Ramos (cell line): Measurements from ENCODE around the gene MAMSTR.
"Not testable (repeated sequence)": the region's sequence is repeated elsewhere in the genome, so short reads cannot be mapped to it uniquely, and the experiment has no call there.

ENCODE experiments used
- in situ Hi-C: fragments of 300-500 bp; cut with MboI; formaldehyde crosslinking; loops from one replicate; pipeline ENCODE4 v1.14.3; 2022; ENCODE audit warnings: low sequenced_read_pairs; ENCODE audit not compliant: unreplicated experiment

MAMSTR gene

GRCh38 chr19:48695743-48696352 is 23.7 kb downstream of the MAMSTR start, which contains the start of gene FUT2:
TSS of gene FUT2 (plus strand) at chr19:48695971. CDS start at chr19:48702957, 6,986 bp downstream.
- in situ Hi-C loops = no loop called here

GRCh38 chr19:48693629-48694028 is 25.9 kb downstream of the MAMSTR start:
- in situ Hi-C loops = not testable (repeated sequence)

DNA sequence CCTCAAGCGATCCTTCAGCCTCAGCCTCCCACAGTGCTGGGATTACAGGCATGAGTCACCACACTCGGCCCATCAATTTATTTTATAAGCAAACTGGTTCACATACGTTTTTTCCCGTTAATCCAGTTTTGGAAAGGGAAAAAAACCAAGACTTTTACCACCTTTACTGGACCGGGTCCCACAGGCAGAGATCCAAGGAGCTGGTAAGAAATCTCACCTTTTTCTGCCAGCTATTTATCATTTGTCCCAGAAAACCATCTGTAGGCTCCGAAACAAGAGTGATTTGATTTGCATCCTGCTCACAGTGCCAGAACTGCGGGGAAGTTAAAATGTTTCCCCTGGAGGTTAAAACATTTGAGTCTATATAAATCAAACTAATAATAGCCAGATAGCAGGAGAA is 30.1 kb downstream of the MAMSTR start:
- in situ Hi-C loops = no loop called here

DNA sequence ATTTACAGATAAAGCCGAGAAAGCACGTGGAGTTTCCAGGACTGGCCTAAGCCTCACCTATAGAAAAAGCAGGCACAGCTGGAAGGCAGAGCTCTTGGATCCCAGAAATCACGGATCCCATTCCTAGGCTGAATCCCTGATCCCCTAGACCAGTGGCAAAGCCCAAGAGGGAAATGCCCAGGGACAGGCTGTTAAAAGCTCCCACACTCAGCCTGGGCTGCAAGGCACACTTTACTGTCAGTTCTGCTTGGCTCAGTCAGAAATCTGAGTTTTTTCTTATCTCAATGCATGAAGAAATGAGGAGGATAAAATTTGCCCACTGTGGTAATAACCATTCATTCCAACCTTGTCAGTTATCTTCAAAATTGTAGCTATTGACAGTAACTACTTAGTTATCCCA is 31.7 kb downstream of the MAMSTR start:
- in situ Hi-C loops = no loop called here

DNA sequence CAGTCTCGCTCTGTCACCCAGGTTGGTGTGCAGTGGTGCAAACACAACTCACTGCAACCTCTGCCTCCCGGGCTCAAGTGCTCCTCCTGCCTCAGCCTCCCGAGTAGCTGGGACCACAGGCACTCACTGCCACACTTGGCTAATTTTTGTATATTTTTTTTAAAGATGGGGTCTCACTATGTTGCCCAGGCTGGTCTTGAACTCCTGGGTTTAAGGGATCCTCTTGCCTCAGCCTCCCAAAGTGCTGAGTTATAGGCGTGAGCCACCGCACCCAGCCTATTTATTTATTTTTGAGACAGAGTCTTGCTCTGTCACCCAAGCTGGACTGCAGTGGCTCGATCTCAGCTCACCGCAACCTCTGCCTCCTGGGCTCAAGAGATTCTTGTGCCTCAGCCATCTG is 32.9 kb downstream of the MAMSTR start:
- in situ Hi-C loops = not testable (repeated sequence)

DNA sequence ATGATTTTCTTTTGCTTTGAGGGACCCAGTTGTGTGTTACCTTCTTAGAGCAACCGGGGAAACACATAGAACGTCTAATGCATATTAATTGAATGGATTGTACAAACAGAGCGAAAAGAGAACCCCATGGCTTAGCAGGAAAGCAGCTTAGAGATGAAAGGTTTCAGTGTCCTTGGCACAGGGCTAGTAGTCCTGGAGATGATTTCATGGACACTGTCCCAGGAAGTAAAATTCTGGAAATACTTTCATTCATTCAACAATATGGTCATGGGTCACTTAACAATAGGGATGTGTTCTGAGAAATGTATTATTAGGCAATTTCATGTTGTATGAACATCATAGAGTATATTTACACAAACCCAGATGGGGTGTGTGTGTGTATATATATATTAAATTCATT is 33.4 kb downstream of the MAMSTR start:
- in situ Hi-C loops = no loop called here

GRCh38 chr19:48685583-48685982 is 33.9 kb downstream of the MAMSTR start:
- in situ Hi-C loops = no loop called here

GRCh38 chr19:48683349-48683748 is 36.2 kb downstream of the MAMSTR start:
- in situ Hi-C loops = no loop called here

- in situ Hi-C loops = no loop called here
Measured at GRCh38 chr19:48681127-48681470, 38.4 kb downstream of the MAMSTR start.

DNA sequence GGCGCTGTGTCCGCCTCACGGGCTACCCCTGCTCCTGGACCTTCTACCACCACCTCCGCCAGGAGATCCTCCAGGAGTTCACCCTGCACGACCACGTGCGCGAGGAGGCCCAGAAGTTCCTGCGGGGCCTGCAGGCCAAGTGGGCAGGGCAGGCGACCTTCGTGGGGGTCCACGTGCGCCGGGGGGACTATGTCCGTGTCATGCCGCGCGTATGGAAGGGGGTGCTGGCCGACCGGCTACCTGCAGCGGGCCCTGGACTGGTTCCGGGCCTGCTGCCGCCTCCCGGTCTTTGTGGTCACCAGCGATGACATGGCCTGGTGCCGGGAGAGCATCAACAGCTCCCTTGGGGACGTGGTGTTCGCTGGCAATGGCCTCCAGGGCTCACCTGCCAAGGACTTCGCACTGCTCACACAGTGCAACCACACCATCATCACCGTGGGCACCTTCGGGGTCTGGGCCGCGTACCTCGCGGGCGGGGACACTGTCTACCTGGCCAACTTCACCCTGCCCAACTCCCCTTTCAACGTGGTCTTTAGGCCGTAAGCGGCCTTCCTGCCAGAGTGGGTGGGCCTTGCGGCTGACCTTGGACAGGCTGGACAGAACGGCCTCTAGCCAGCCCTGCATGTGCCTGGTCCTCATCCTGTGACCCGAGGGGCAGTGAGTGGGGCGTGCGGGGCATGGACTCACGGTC is 38.9 kb downstream of the MAMSTR start:
- in situ Hi-C loops = no loop called here

DNA sequence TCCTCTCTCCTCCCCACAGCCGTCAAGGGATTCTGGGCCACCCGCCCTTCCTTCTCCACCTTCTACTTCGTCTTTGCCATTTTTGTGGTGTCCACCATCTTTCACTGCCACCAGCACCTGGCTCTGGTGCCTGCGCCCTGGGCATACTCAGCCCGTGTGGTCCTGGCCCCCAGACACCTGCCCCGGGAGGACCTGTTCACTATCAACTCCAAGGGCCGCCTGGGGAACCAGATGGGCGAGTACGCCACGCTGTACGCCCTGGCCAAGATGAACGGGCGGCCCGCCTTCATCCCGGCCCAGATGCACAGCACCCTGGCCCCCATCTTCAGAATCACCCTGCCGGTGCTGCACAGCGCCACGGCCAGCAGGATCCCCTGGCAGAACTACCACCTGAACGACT is 39.5 kb downstream of the MAMSTR start:
- in situ Hi-C loops = not testable (repeated sequence)

- in situ Hi-C loops = no loop called here
Measured at GRCh38 chr19:48678201-48678600, 41.3 kb downstream of the MAMSTR start.

DNA sequence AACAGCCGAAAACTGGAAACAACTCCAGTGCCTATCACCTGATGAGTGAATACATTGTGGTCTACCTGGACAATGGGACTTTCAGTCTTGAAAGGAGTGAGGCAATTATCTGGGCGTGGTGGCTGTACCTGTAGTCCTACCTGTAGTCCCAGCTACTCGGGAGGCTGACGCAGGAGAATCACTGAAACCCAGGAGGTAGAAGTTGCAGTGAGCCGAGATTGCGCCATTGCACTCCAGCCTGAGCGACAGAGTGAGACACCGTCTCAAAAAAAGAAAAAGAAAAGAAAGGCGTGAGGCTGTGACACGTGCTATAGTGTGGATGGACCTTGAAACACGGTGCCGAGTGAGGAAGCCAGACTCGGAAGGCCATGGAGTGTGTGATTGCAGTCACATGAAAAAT is 42.6 kb downstream of the MAMSTR start:
- in situ Hi-C loops = no loop called here

- in situ Hi-C loops = no loop called here
Measured at GRCh38 chr19:48676487-48676886, 43.0 kb downstream of the MAMSTR start.

DNA sequence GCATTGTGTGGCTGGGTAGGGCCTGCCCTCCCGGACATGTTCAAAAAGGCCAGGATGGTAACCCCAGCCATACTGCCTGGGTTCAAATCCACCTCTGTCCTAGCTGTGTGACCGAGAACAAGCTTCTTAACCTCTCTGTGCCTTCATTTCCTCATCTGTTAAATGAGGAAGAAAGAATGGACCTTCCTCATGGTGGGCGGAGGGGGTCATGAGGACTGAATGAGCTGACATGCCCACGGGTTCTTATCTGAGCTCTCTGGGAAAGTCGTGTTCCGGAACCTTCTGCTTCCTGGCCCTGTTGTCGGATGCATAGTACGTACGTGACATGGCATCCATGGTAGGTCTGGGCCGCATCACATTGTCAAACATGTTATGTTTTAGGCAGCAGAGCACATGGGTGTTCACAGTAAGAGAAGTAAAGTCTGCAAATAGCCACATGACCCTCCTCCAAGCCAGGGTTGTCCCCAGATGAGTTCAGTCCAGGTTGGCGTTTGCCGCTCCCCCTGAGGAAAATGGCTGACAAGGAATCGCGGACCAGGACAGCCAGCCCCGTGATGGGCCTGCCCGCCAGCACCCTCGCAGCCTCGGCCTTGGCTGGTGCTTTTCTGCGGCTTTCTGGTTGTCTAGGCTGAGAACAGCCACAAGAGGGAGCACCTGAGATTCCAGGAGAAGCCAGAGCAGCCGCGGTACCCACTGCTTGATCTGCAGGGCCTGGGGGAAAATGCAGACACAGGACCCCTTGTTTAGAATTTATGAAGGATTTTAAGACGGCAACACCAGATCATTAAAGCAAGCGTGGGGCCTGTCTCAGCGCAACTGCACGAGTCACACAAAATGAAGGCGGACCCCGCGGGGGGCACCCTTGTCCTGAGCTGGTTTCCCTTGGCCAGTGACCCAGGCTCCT is 44.4 kb downstream of the MAMSTR start:
- in situ Hi-C loops = no loop called here

DNA sequence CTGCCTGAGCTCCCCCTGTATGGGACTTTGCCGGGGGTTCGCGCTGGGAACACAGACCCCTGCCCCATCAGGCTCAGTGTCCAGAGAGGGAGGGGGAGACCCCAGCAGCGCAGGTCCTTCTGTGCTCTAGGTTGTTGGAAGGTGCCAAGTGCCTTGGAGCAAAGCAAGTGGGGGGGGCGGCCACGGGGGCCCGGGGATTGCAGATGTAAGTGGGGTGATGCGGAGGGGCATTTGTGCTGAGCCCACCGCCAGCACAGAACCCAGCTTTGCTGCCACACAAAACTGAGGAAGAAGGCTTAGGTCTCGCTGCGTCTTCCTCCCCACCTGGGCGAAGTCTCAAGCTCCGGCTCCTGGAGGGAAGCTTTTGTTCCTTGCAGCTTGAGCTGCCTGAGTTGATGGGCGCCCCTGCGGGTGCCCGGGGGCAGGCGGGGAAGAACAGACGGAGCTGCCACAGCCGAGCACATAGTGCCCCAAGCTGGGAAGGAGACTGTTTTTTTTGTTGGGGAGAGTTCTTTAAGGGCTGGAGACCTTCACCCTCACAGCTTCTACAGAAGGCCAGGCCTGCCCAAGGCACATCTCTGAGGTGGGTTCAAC is 45.2 kb downstream of the MAMSTR start:
- in situ Hi-C loops = no loop called here

GRCh38 chr19:48673436-48674100 is 46.0 kb downstream of the MAMSTR start:
- in situ Hi-C loops = no loop called here

DNA sequence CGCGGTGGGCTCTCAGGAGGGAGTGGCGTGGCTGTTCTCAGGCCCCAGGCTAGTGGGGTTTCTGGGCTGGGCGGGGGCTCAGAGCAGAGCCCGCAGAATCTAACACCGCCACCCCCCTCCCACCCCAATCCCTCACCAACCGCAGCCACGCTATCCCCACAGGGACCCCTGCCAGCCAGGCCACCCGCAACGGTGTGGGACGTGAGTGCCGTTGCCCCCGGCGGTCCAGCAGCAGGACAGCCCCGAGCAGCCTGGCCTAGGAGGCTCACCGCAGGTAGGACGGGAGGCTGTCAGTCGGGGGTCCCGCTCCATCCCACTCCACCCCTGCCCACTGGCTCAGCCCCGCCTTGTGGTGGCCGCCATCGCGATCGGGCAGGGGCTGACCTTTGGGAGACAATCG is 46.5 kb downstream of the MAMSTR start, which contains the start of gene NTN5:
Gene NTN5, minus strand, starts transcription at position 24 of the 400 bp plus-strand sequence. CDS start 2,031 bp downstream, outside the sequence.
- in situ Hi-C loops = no loop called here

GRCh38 chr19:48671446-48671995 is 48.0 kb downstream of the MAMSTR start:
- in situ Hi-C loops = no loop called here
